Upper lobe of left lung (tissue), 4 donors: ENCODE measurements around the gene DAPK2.

ENCODE experiments used
- CTCF ChIP-seq, 6 experiments: fragments of 450-650 bp in 4 of 6; fragments of 200-600 bp in 2 of 6; sonication (generic) in 2 of 6; IDR thresholded peaks; one replicate each; pipeline ENCODE4 v1.5.1; 2016 to 2019; ENCODE audit warnings: antibody characterized with exemption in 6 of 6
- POLR2AphosphoS5 ChIP-seq, 2 donors: sonication (generic); formaldehyde crosslinking; IDR thresholded peaks; one replicate each; pipeline ENCODE4 v1.5.1; 2017; ENCODE audit warnings: antibody characterized with exemption in 2 of 2

GRCh38 chr15:64000183-64000951 lies 45.9 kb downstream of the DAPK2 start:
- TF ChIP-seq CTCF (IDR thresholded peaks at IDR 0.05), result no peak
- TF ChIP-seq POLR2AphosphoS5 (IDR thresholded peaks at IDR 0.05), result no peak
